GM12878 (cell line): ENCODE results near the gene PSTPIP2. TPM values are rescaled to one million over a fixed set of nuclear protein-coding genes. Genes with fewer than 3 reads are reported as not detected.
A peak's percentile ranks its signal among the peaks of the same experiment; 100 is the strongest.

Experiments used
- ATAC-seq: fragments of 200-7000 bp; cut with Tn5 transposase; 3 replicates; pipeline ENCODE4 v1.9.1; 2020; ENCODE audit warnings: mild to moderate bottlenecking, moderate library complexity
- BruUV-seq: library from RNA; stranded (reverse); fragments of 400-500 nt; replicated peaks from 2 replicates; lab custom pipeline; 2021; lab: Mats Ljungman, UMichigan
- CTCF ChIA-PET: fragments of 300-600 bp; sonication (Branson Sonifier 250); formaldehyde crosslinking; extraction: SDS; loops from one replicate; lab custom pipeline; 2021; ENCODE audit warnings: inconsistent platforms; lab: Yijun Ruan, JAX
- POLR2A ChIA-PET: fragments of 350-600 bp; formaldehyde crosslinking; extraction: SDS; loops from one replicate; lab custom pipeline; 2021; ENCODE audit warnings: inconsistent platforms; lab: Charles Lee
- RAD21 ChIA-PET: fragments of 300-600 bp; sonication (Branson Sonifier 250); formaldehyde crosslinking; loops from one replicate; lab custom pipeline; 2023; ENCODE audit warnings: antibody characterized with exemption; ENCODE audit not compliant: unreplicated experiment; lab: Charles Lee
- SMC1A ChIA-PET: fragments of 300-600 bp; sonication (Branson Sonifier 250); formaldehyde crosslinking; loops from one replicate; lab custom pipeline; 2023; ENCODE audit not compliant: unreplicated experiment, uncharacterized antibody; lab: Charles Lee
- DNase-seq: peaks from one replicate; pipeline ENCODE4 v3.0.0-alpha.2; 2011; ENCODE audit warnings: low read depth, low spot score
- FAIRE-seq: peaks from 3 replicates; lab custom pipeline; 2011; peaks lifted over from hg19 to GRCh38; lab: Jason Lieb, UNC
- H2AFZ ChIP-seq: 2 replicates; pipeline ENCODE4 v1.6.0; 2011; ENCODE audit warnings: low read depth, low read length, control low read depth; ENCODE audit not compliant: control insufficient read depth
- H3K27ac ChIP-seq: 2 replicates; pipeline ENCODE4 v1.5.1; 2011; ENCODE audit warnings: control low read depth; ENCODE audit not compliant: control insufficient read depth, insufficient read depth
- H3K27me3 ChIP-seq, 2 experiments: replicated peaks in 1 of 2; 2 replicates each; pipeline versions ENCODE4 v1.6.0 to v1.6.1; 2011; ENCODE audit warnings: low read length in 1 of 2; ENCODE audit not compliant: control insufficient read depth in 2 of 2, insufficient read depth in 2 of 2
- H3K36me3 ChIP-seq, 2 experiments: 2 replicates each; pipeline ENCODE4 v1.5.1; 2011; ENCODE audit warnings: low read length in 1 of 2; ENCODE audit not compliant: control insufficient read depth in 2 of 2, insufficient read depth in 2 of 2
- H3K4me1 ChIP-seq: 2 replicates; pipeline ENCODE4 v1.6.1; 2011; ENCODE audit warnings: mild to moderate bottlenecking, low read length, moderate library complexity, mixed read lengths; ENCODE audit not compliant: control insufficient read depth, insufficient read depth
- H3K4me2 ChIP-seq: 2 replicates; pipeline ENCODE4 v1.6.0; 2011; ENCODE audit warnings: control low read depth; ENCODE audit not compliant: control insufficient read depth, insufficient read depth
- H3K4me3 ChIP-seq: fragments of 200-600 bp; sonication (generic); 2 replicates; pipeline ENCODE4 v1.5.1; 2016
- H3K79me2 ChIP-seq: 2 replicates; pipeline ENCODE4 v1.6.0; 2011; ENCODE audit warnings: low read length; ENCODE audit not compliant: control insufficient read depth, insufficient read depth
- H3K9ac ChIP-seq: 2 replicates; pipeline ENCODE4 v1.8.0; 2011; ENCODE audit warnings: low read length, control low read depth, mixed read lengths; ENCODE audit not compliant: control insufficient read depth, insufficient read depth
- H3K9me3 ChIP-seq: replicated peaks from 3 replicates; pipeline ENCODE4 v1.5.1; 2011; ENCODE audit warnings: mild to moderate bottlenecking, low read length; ENCODE audit not compliant: control insufficient read depth, insufficient read depth
- H4K20me1 ChIP-seq: 2 replicates; pipeline ENCODE4 v1.6.0; 2011; ENCODE audit not compliant: control insufficient read depth, insufficient read depth
- CHD1 ChIP-seq: IDR thresholded peaks from 2 replicates; pipeline ENCODE4 v1.6.1; 2012; ENCODE audit warnings: low read depth, low read length, improper control_type of control experiment
- SRF ChIP-seq, 2 experiments: IDR thresholded peaks; 2 replicates each; pipeline ENCODE4 v1.6.1; 2011; ENCODE audit warnings: low read depth in 2 of 2, low read length in 2 of 2, mild to moderate bottlenecking in 1 of 2, moderate library complexity in 1 of 2
- TCF12 ChIP-seq: IDR thresholded peaks from 2 replicates; pipeline ENCODE4 v1.6.1; 2011; ENCODE audit warnings: low read depth, mild to moderate bottlenecking, low read length
- WGBS: methylation state at CpG from one replicate; pipeline ENCODE4 v1.1.6; 2016; ENCODE audit warnings: low lambda C conversion rate; ENCODE audit not compliant: insufficient replicate concordance, insufficient coverage; ENCODE audit errors: missing lambda C conversion rate; 5-methylcytosine and 5-hydroxymethylcytosine counted together
- in situ Hi-C: fragments of 300-500 bp; cut with MboI; formaldehyde crosslinking; loops from 9 replicates; pipeline ENCODE4 v1.14.3; 2018; ENCODE audit warnings: mixed read lengths
- intact Hi-C: fragments of 100-400 bp; cut with micrococcal nuclease; formaldehyde crosslinking; loops from one replicate; pipeline ENCODE4 v1.14.2; 2022; ENCODE audit not compliant: unreplicated experiment
- polyA plus RNA-seq, 11 experiments: library from polyadenylated mRNA; depleted of rRNA in 4 of 11; unstranded in 6 of 11; stranded (reverse) in 5 of 11; fragments of >200 nt; fragmentation: Nextera tagmentation in 4 of 11; fragmentation: Illumina TruSeq in 1 of 11; extraction: Ambion mirVana in 4 of 11; extraction: Trizol in 1 of 11; gene quantifications; 1 replicate in 1 of 11; 2 replicates in 10 of 11; pipeline versions ENCODE4 v1.2.1 to v1.2.3, GENCODE V29; 2011 to 2016; ENCODE audit warnings: inconsistent platforms in 2 of 11, missing spikeins in 2 of 11, low read depth in 1 of 11
- total RNA-seq, 4 experiments: library from RNA; depleted of rRNA in 3 of 4; stranded (reverse); fragments of >200 nt in 3 of 4; fragmentation: Illumina TruSeq in 1 of 4; extraction: Trizol in 1 of 4; gene quantifications; 2 replicates each; pipeline versions ENCODE4 v1.2.1 to v1.2.3, GENCODE V29; 2013 to 2021
- TF ChIP-seq, protein P1 (sequence below): fragments of 450-650 bp; IDR thresholded peaks from 2 replicates; pipeline ENCODE4 v1.6.1; 2018; ENCODE audit warnings: borderline replicate concordance, mild to moderate bottlenecking; ENCODE audit not compliant: partially characterized antibody
- TF ChIP-seq, protein P2 (sequence below): fragments of 450-650 bp; IDR thresholded peaks from 2 replicates; pipeline ENCODE4 v1.6.1; 2016; ENCODE audit warnings: mild to moderate bottlenecking, moderate library complexity, borderline replicate concordance

PSTPIP2 gene
- total and polyA plus RNA-seq, 10 of the 15 experiments (the other 5 are each of a cell fraction or from before 2014, with no cell fraction given), result 0.69 to 38.4 (median 24.7) TPM

DNA sequence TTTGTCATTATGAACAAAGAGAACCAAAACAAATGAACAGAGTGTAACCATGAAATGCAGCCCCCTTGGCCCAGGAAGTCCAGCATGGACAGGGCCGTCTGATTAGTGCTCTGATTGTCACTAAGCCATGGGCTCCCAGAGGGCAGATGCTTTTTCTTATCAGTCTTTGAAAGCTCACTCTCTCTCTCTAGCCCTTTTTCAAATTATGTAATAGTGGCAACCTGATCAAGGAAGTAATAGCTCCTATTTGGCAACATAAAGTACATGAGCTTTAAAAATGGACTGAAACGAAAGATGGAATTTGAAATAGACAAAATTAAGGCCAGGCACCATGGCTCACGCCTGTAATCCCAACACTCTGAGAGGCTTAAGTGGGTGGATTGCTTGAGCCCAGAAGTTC is 72.5 kb downstream of the PSTPIP2 start (continued):
- TF ChIP-seq, protein P1, sequence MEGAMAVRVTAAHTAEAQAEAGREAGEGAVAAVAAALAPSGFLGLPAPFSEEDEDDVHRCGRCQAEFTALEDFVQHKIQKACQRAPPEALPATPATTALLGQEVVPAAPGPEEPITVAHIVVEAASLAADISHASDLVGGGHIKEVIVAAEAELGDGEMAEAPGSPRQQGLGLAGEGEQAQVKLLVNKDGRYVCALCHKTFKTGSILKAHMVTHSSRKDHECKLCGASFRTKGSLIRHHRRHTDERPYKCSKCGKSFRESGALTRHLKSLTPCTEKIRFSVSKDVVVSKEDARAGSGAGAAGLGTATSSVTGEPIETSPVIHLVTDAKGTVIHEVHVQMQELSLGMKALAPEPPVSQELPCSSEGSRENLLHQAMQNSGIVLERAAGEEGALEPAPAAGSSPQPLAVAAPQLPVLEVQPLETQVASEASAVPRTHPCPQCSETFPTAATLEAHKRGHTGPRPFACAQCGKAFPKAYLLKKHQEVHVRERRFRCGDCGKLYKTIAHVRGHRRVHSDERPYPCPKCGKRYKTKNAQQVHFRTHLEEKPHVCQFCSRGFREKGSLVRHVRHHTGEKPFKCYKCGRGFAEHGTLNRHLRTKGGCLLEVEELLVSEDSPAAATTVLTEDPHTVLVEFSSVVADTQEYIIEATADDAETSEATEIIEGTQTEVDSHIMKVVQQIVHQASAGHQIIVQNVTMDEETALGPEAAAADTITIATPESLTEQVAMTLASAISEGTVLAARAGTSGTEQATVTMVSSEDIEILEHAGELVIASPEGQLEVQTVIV, result no peak
- TF ChIP-seq TCF12, result no peak
- TF ChIP-seq, protein P2, sequence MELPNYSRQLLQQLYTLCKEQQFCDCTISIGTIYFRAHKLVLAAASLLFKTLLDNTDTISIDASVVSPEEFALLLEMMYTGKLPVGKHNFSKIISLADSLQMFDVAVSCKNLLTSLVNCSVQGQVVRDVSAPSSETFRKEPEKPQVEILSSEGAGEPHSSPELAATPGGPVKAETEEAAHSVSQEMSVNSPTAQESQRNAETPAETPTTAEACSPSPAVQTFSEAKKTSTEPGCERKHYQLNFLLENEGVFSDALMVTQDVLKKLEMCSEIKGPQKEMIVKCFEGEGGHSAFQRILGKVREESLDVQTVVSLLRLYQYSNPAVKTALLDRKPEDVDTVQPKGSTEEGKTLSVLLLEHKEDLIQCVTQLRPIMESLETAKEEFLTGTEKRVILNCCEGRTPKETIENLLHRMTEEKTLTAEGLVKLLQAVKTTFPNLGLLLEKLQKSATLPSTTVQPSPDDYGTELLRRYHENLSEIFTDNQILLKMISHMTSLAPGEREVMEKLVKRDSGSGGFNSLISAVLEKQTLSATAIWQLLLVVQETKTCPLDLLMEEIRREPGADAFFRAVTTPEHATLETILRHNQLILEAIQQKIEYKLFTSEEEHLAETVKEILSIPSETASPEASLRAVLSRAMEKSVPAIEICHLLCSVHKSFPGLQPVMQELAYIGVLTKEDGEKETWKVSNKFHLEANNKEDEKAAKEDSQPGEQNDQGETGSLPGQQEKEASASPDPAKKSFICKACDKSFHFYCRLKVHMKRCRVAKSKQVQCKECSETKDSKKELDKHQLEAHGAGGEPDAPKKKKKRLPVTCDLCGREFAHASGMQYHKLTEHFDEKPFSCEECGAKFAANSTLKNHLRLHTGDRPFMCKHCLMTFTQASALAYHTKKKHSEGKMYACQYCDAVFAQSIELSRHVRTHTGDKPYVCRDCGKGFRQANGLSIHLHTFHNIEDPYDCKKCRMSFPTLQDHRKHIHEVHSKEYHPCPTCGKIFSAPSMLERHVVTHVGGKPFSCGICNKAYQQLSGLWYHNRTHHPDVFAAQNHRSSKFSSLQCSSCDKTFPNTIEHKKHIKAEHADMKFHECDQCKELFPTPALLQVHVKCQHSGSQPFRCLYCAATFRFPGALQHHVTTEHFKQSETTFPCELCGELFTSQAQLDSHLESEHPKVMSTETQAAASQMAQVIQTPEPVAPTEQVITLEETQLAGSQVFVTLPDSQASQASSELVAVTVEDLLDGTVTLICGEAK, result no peak

DNA sequence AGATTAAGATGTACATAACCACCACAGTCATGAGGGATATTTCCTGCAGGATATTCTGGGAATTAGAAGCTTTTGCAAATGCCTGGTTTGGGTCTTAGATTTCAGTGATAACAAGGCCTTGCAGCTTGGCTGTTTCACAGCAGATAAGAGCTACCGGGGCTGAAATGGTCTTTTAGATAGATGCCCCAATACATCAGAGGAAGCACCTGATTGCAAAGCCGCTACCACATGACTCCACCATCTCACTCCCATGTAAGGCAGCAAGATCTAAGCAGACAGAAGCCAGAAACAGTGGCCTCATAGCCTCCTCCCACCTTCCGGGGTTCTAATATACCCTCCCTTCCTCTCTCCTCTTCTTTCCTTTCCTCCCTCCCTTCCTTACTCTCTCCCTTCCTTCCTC is 73.8 kb downstream of the PSTPIP2 start:
- FAIRE-seq (no peak), ATAC-seq (no peak), DNase-seq (no peak)
- no peaks in the 10 kb centered on the region for H3K27me3 ChIP-seq
- H3K9ac ChIP-seq, result no peak overlapping the region
- H3K4me3 ChIP-seq, result no peak overlapping the region
- H3K27ac ChIP-seq, result 0 out of 2 replicates have a peak overlapping the region, but pooled peaks have one; percentile 1
- no peaks in the 10 kb centered on the region for H4K20me1 ChIP-seq
- in situ Hi-C loops (no loop called here), intact Hi-C loops (no loop called here)
- ChIA-PET POLR2A (interaction anchor here (0.6 kb wide), 1 partner anchor 73 kb away, joined by 4 read pairs; no protein-coding TSS in a partner anchor), SMC1A (interaction anchor here (0.8 kb wide), 1 partner anchor 10 kb away, joined by 4 read pairs; no protein-coding TSS in a partner anchor), CTCF (interaction anchor here (1.5 kb wide), 1 partner anchor 75 kb away, joined by 4 read pairs; no protein-coding TSS in a partner anchor), RAD21 (no interaction called here)
- H2AFZ ChIP-seq, result no peak overlapping the region
- 55% methylated on average over 3 of the region's 3 CpGs for WGBS
- H3K9me3 ChIP-seq, result no peaks in the 10 kb centered on the region; the same call in 2 of the 3 replicates
- no peak overlapping the region for H3K4me2 ChIP-seq
- no TSS peak for BruUV-seq
- no peaks in the 10 kb centered on the region for H3K79me2 ChIP-seq
- 0 out of 4 replicates have a peak, but pooled peaks of 1 of the 2 experiments have one; percentile 13 for TF ChIP-seq SRF (IDR thresholded peaks at IDR 0.05; ENCODE audit: low read depth in 2 of 2, low read length in 2 of 2)
- TF ChIP-seq CHD1, result no peak
- H3K4me1 ChIP-seq, result peaks cover 2% of the 10 kb centered on the region; the same call in 1 of the 2 replicates
- H3K36me3 ChIP-seq, result no peaks in the 10 kb centered on the region; a peak in 1 of 4 replicates
